Activated CD8-positive, alpha-beta T cell treated with anti-CD3 and anti-CD28 coated beads for 36 hours (primary cell): Measurements from ENCODE around the gene PACSIN1. TPM values are rescaled to one million over a fixed set of nuclear protein-coding genes. Genes with fewer than 3 reads are reported as not detected.

Experiments
- ATAC-seq: fragments of 200-7000 bp; cut with Tn5 transposase; one replicate; pipeline ENCODE4 v1.10.0; 2021; ENCODE audit warnings: mild to moderate bottlenecking, moderate library complexity
- CTCF ChIA-PET: fragments of 350-600 bp; sonication (Branson Sonifier 250); formaldehyde crosslinking; loops from one replicate; lab custom pipeline; 2021; ENCODE audit warnings: antibody characterized with exemption; lab: Charles Lee
- POLR2A ChIA-PET: fragments of 350-600 bp; sonication (Branson Sonifier 250); formaldehyde crosslinking; loops from one replicate; lab custom pipeline; 2021; ENCODE audit warnings: antibody characterized with exemption; lab: Charles Lee
- DNase-seq: peaks from one replicate; pipeline ENCODE4 v3.0.0-alpha.2; 2020
- H3K27ac Mint-ChIP-seq: one replicate; pipeline ENCODE4 v1.8.0; 2021; ENCODE audit warnings: mild to moderate bottlenecking, mixed read lengths
- H3K27me3 Mint-ChIP-seq: one replicate; pipeline ENCODE4 v1.8.0; 2021; ENCODE audit warnings: mixed read lengths
- H3K36me3 Mint-ChIP-seq: one replicate; pipeline ENCODE4 v1.8.0; 2021; ENCODE audit warnings: low read depth, mixed read lengths
- H3K4me1 Mint-ChIP-seq: one replicate; pipeline ENCODE4 v1.8.0; 2021; ENCODE audit warnings: low read depth, mixed read lengths
- H3K4me3 Mint-ChIP-seq: one replicate; pipeline ENCODE4 v1.8.0; 2021; ENCODE audit warnings: mild to moderate bottlenecking, moderate library complexity, mixed read lengths
- H3K9me3 Mint-ChIP-seq: one replicate; pipeline ENCODE4 v1.8.0; 2021; ENCODE audit warnings: mixed read lengths
- CTCF ChIP-seq: fragments of 200-600 bp; IDR thresholded peaks from one replicate; pipeline ENCODE4 v1.8.0; 2022; ENCODE audit warnings: antibody characterized with exemption, mild to moderate bottlenecking
- intact Hi-C: fragments of 100-400 bp; cut with micrococcal nuclease; formaldehyde crosslinking; loops from one replicate; pipeline ENCODE4 v1.10.0; 2022
- total RNA-seq, 2 experiments: library from RNA; stranded (reverse); gene quantifications; one replicate each; pipeline ENCODE4 v1.2.3, GENCODE V29; 2021

PACSIN1 gene
- total RNA-seq, 2 experiments from 2014 or later = 0.47 to 0.51 TPM

- TF ChIP-seq CTCF = no peak
- ChIA-PET POLR2A (interaction anchor here (1.2 kb wide), 1 partner anchor 90 kb away, joined by 3 read pairs; no protein-coding TSS in a partner anchor), CTCF (interaction anchor here (1.3 kb wide), 1 partner anchor 61 kb away, joined by 4 read pairs; no protein-coding TSS in a partner anchor)
- Mint-ChIP-seq H3K36me3 (no peaks in the 10 kb centered on the region), H3K4me3 (no peak overlapping the region), H3K9me3 (no peaks in the 10 kb centered on the region), H3K4me1 (no peaks in the 10 kb centered on the region), H3K27ac (no peak overlapping the region), H3K27me3 (no peaks in the 10 kb centered on the region)
- no peak for ATAC-seq
- DNase-seq = no peak
- intact Hi-C loops = no loop called here
These were observed 82.1 kb downstream of the PACSIN1 start for GRCh38 chr6:34547701-34548644.

GRCh38 chr6:34549026-34549803 is 83.3 kb downstream of the PACSIN1 start:
- intact Hi-C loops = no loop called here
- no peaks in the 10 kb centered on the region for H3K27me3 Mint-ChIP-seq
- H3K27ac Mint-ChIP-seq = no peak overlapping the region
- no peak for TF ChIP-seq CTCF
- no peak for ATAC-seq
- H3K36me3 Mint-ChIP-seq = no peaks in the 10 kb centered on the region
- DNase-seq = no peak
- CTCF ChIA-PET = no interaction called here
- no peak overlapping the region for H3K4me3 Mint-ChIP-seq
- POLR2A ChIA-PET = interaction anchor here (1.2 kb wide), 1 partner anchor 91 kb away, joined by 3 read pairs; no protein-coding TSS in a partner anchor
- no peaks in the 10 kb centered on the region for H3K9me3 Mint-ChIP-seq
- H3K4me1 Mint-ChIP-seq = peaks cover 4% of the 10 kb centered on the region

- ChIA-PET POLR2A (no interaction called here), CTCF (no interaction called here)
- Mint-ChIP-seq H3K9me3 (no peaks in the 10 kb centered on the region), H3K27me3 (no peaks in the 10 kb centered on the region), H3K4me3 (no peak overlapping the region), H3K27ac (no peak overlapping the region), H3K36me3 (no peaks in the 10 kb centered on the region), H3K4me1 (peaks cover 4% of the 10 kb centered on the region)
- no peak for DNase-seq
- no peak for TF ChIP-seq CTCF
- intact Hi-C loops = no loop called here
- no peak for ATAC-seq
These were observed 83.9 kb downstream of the PACSIN1 start for GRCh38 chr6:34549804-34550202.

GRCh38 chr6:34551720-34552119 is 85.8 kb downstream of the PACSIN1 start:
- Mint-ChIP-seq H3K4me3 (no peak overlapping the region), H3K9me3 (no peaks in the 10 kb centered on the region), H3K27ac (no peak overlapping the region), H3K36me3 (no peaks in the 10 kb centered on the region), H3K27me3 (no peaks in the 10 kb centered on the region), H3K4me1 (peaks cover 4% of the 10 kb centered on the region)
- ATAC-seq (no peak), DNase-seq (no peak)
- intact Hi-C loops = no loop called here
- no peak for TF ChIP-seq CTCF
- ChIA-PET CTCF (no interaction called here), POLR2A (no interaction called here)
